Panc1 (cell line): Measurements from ENCODE around the gene TBC1D22A. TPM values are rescaled to one million over a fixed set of nuclear protein-coding genes. Genes with fewer than 3 reads are reported as not detected.

Source experiments
- ATAC-seq: fragments of 200-7000 bp; cut with Tn5 transposase; 2 replicates; pipeline ENCODE4 v1.9.1; 2020; ENCODE audit warnings: mild to moderate bottlenecking, moderate library complexity
- BruUV-seq: library from RNA; stranded (reverse); fragments of 400-500 nt; replicated peaks from 2 replicates; lab custom pipeline; 2021; lab: Mats Ljungman, UMichigan
- CTCF ChIA-PET: fragments of 300-600 bp; sonication (Branson Sonifier 250); formaldehyde crosslinking; loops from one replicate; lab custom pipeline; 2022; ENCODE audit warnings: antibody characterized with exemption; lab: Charles Lee
- POLR2A ChIA-PET: fragments of 300-600 bp; sonication (Branson Sonifier 250); formaldehyde crosslinking; loops from one replicate; lab custom pipeline; 2022; ENCODE audit warnings: antibody characterized with exemption; lab: Charles Lee
- DNase-seq: peaks from one replicate; pipeline ENCODE4 v3.0.0-alpha.2; 2010; ENCODE audit warnings: low read depth, low spot score
- H3K27ac ChIP-seq: 2 replicates; pipeline ENCODE4 v1.5.1; 2011; ENCODE audit warnings: mild to moderate bottlenecking, low read length, inconsistent platforms
- H3K27me3 ChIP-seq: fragments of 200-500 bp; sonication (Bioruptor generic); 2 replicates; pipeline ENCODE4 v1.6.0; 2014; ENCODE audit warnings: low read length, inconsistent platforms; ENCODE audit not compliant: control insufficient read depth, insufficient read depth
- H3K36me3 ChIP-seq: fragments of 200-500 bp; sonication (Bioruptor generic); 2 replicates; pipeline ENCODE4 v1.5.1; 2014; ENCODE audit warnings: inconsistent platforms, mild to moderate bottlenecking, low read length, moderate library complexity; ENCODE audit not compliant: control insufficient read depth, insufficient read depth
- H3K4me1 ChIP-seq: 2 replicates; pipeline ENCODE4 v1.5.1; 2011; ENCODE audit warnings: inconsistent platforms, mild to moderate bottlenecking, low read length, moderate library complexity; ENCODE audit not compliant: control insufficient read depth, insufficient read depth
- H3K4me3 ChIP-seq, 2 experiments: 2 replicates each; pipeline ENCODE4 v1.5.1; 2011 to 2012; ENCODE audit warnings: low read depth in 2 of 2, low read length in 2 of 2, mild to moderate bottlenecking in 2 of 2, inconsistent platforms in 1 of 2, moderate library complexity in 1 of 2
- H3K9me3 ChIP-seq: fragments of 200-500 bp; sonication (Bioruptor generic); 2 replicates; pipeline ENCODE4 v1.5.1; 2014; ENCODE audit warnings: low read depth, mild to moderate bottlenecking, inconsistent platforms, low read length, moderate library complexity; ENCODE audit not compliant: control insufficient read depth, insufficient read depth
- CTCF ChIP-seq: fragments of 450-650 bp; IDR thresholded peaks from 2 replicates; pipeline ENCODE4 v1.5.1; 2017; ENCODE audit warnings: mild to moderate bottlenecking
- POLR2AphosphoS5 ChIP-seq: IDR thresholded peaks from 2 replicates; pipeline ENCODE4 v1.6.1; 2012; ENCODE audit warnings: mild to moderate bottlenecking, low read depth, low read length, moderate library complexity
- REST ChIP-seq, 2 experiments: IDR thresholded peaks; 2 replicates each; pipeline ENCODE4 v1.6.1; 2011 to 2012; ENCODE audit warnings: low read depth in 2 of 2, control low read depth in 1 of 2, low read length in 1 of 2, mild to moderate bottlenecking in 1 of 2, moderate library complexity in 1 of 2; ENCODE audit not compliant: insufficient read depth in 1 of 2
- SIN3A ChIP-seq: IDR thresholded peaks from 2 replicates; pipeline ENCODE4 v1.6.1; 2012; ENCODE audit warnings: low read depth, mild to moderate bottlenecking, low read length, moderate library complexity, borderline replicate concordance; ENCODE audit not compliant: insufficient read depth
- TCF7L2 ChIP-seq: IDR thresholded peaks from 2 replicates; pipeline ENCODE4 v1.6.1; 2011; ENCODE audit warnings: mild to moderate bottlenecking, low read depth, low read length, inconsistent platforms
- in situ Hi-C: cut with HindIII; loops from 2 replicates; pipeline ENCODE4 v1.10.0; 2016; ENCODE audit warnings: low sequenced_read_pairs, low pct_unique_long_range_greater_than_20kb
- intact Hi-C: fragments of 100-400 bp; cut with micrococcal nuclease; formaldehyde crosslinking; loops from one replicate; pipeline ENCODE4 v1.10.0; 2022; ENCODE audit not compliant: unreplicated experiment
- total RNA-seq: library from RNA; stranded (reverse); gene quantifications from one replicate; pipeline ENCODE4 v1.2.1, GENCODE V29; 2021; ENCODE audit not compliant: unreplicated experiment

The TBC1D22A gene
- total RNA-seq, 1 experiment from 2014 or later = 28.7 TPM

GRCh38 chr22:46918197-46918596 is 155.7 kb downstream of the TBC1D22A start:
- ATAC-seq (no peak), DNase-seq (no peak)
- no TSS peak for BruUV-seq
- Histone ChIP-seq H3K9me3 (no peaks in the 10 kb centered on the region), H3K4me1 (no peaks in the 10 kb centered on the region), H3K36me3 (no peaks in the 10 kb centered on the region), H3K27ac (no peak overlapping the region), H3K27me3 (no peaks in the 10 kb centered on the region), H3K4me3 (no peak overlapping the region)
- in situ Hi-C loops (no loop called here), intact Hi-C loops (no loop called here)
- ChIA-PET POLR2A (no interaction called here), CTCF (no interaction called here)
- TF ChIP-seq CTCF (no peak), REST (IDR thresholded peaks at IDR 0.05; ENCODE audit: insufficient read depth in 1 of 2, low read depth in 2 of 2, low read length in 1 of 2) (no peak), POLR2AphosphoS5 (no peak), SIN3A (no peak), TCF7L2 (no peak)

- H3K4me1 ChIP-seq = no peaks in the 10 kb centered on the region
- no TSS peak for BruUV-seq
- H3K36me3 ChIP-seq = no peaks in the 10 kb centered on the region
- ChIA-PET CTCF (no interaction called here), POLR2A (no interaction called here)
- in situ Hi-C loops = no loop called here
- intact Hi-C loops = no loop called here
- ATAC-seq (no peak), DNase-seq (no peak)
- H3K27me3 ChIP-seq = no peaks in the 10 kb centered on the region
- TF ChIP-seq REST (IDR thresholded peaks at IDR 0.05; ENCODE audit: insufficient read depth in 1 of 2, low read depth in 2 of 2, low read length in 1 of 2) (no peak), CTCF (no peak), TCF7L2 (no peak), POLR2AphosphoS5 (no peak), SIN3A (no peak)
- H3K4me3 ChIP-seq = no peak overlapping the region
- no peak overlapping the region for H3K27ac ChIP-seq
- H3K9me3 ChIP-seq = no peaks in the 10 kb centered on the region
Measured at GRCh38 chr22:46922037-46922436, 159.6 kb downstream of the TBC1D22A start.
